GM12878 (cell line): ENCODE measurements around the gene IGF1R.

ENCODE experiments used
- BACH1 ChIP-seq: fragments of 450-650 bp; IDR thresholded peaks from 2 replicates; pipeline ENCODE4 v1.6.1; 2017; ENCODE audit warnings: mild to moderate bottlenecking, borderline replicate concordance
- IRF5 ChIP-seq: fragments of 450-650 bp; IDR thresholded peaks from 2 replicates; pipeline ENCODE4 v1.6.1; 2017; ENCODE audit warnings: borderline replicate concordance
- PBX3 ChIP-seq: IDR thresholded peaks from 2 replicates; pipeline ENCODE4 v1.6.1; 2011; ENCODE audit warnings: mild to moderate bottlenecking, low read depth, low read length, moderate library complexity; ENCODE audit not compliant: insufficient replicate concordance

GRCh38 chr15:98996169-98996568 lies 347.8 kb downstream of the IGF1R start:
- TF ChIP-seq BACH1 (no peak), PBX3 (no peak), IRF5 (no peak)
